Hepatocyte (in vitro differentiated cells): ENCODE results near the gene DAP3. TPM values are rescaled to one million over a fixed set of nuclear protein-coding genes. Genes with fewer than 3 reads are reported as not detected.

Experiments used
- DNase-seq: peaks from one replicate; pipeline ENCODE4 v3.0.0-alpha.2; 2016; ENCODE audit warnings: low spot score
- H2AFZ ChIP-seq: fragments of 200-600 bp; sonication (generic); 2 replicates; pipeline ENCODE4 v1.6.0; 2016; ENCODE audit warnings: antibody characterized with exemption, mild to moderate bottlenecking
- H3K27ac ChIP-seq: fragments of 200-600 bp; sonication (generic); 2 replicates; pipeline ENCODE4 v1.5.1; 2016; ENCODE audit warnings: mild to moderate bottlenecking
- H3K27me3 ChIP-seq: fragments of 200-600 bp; sonication (generic); 2 replicates; pipeline ENCODE4 v1.6.1; 2016
- H3K36me3 ChIP-seq: fragments of 200-600 bp; sonication (generic); replicated peaks from 2 replicates; pipeline ENCODE4 v1.5.1; 2016; ENCODE audit warnings: low read depth; ENCODE audit not compliant: insufficient read depth
- H3K4me1 ChIP-seq: fragments of 200-600 bp; sonication (generic); 2 replicates; pipeline ENCODE4 v1.5.1; 2016; ENCODE audit warnings: mild to moderate bottlenecking, moderate library complexity; ENCODE audit not compliant: insufficient read depth
- H3K4me2 ChIP-seq: fragments of 200-600 bp; sonication (generic); 2 replicates; pipeline ENCODE4 v1.6.0; 2016
- H3K4me3 ChIP-seq: fragments of 200-600 bp; sonication (generic); 2 replicates; pipeline ENCODE4 v1.5.1; 2016; ENCODE audit warnings: mild to moderate bottlenecking
- H3K79me2 ChIP-seq: fragments of 200-600 bp; sonication (generic); 2 replicates; pipeline ENCODE4 v1.6.0; 2017; ENCODE audit warnings: mild to moderate bottlenecking
- H3K9me2 ChIP-seq: fragments of 200-600 bp; sonication (generic); replicated peaks from 2 replicates; pipeline ENCODE4 v1.6.0; 2017; ENCODE audit warnings: mild to moderate bottlenecking; ENCODE audit not compliant: insufficient read depth
- H3K9me3 ChIP-seq: fragments of 200-600 bp; sonication (generic); 2 replicates; pipeline ENCODE4 v1.5.1; 2016; ENCODE audit warnings: low read depth, mild to moderate bottlenecking
- H4K20me1 ChIP-seq: fragments of 200-600 bp; sonication (generic); 2 replicates; pipeline ENCODE4 v1.6.0; 2016; ENCODE audit warnings: mild to moderate bottlenecking; ENCODE audit not compliant: insufficient read depth, poor library complexity, severe bottlenecking
- EZH2 ChIP-seq: fragments of 200-600 bp; sonication (generic); IDR thresholded peaks from 2 replicates; pipeline ENCODE4 v1.6.1; 2016; ENCODE audit warnings: antibody characterized with exemption, mild to moderate bottlenecking, borderline replicate concordance
- EZH2phosphoT487 ChIP-seq: fragments of 200-600 bp; sonication (generic); IDR thresholded peaks from one replicate; pipeline ENCODE4 v1.6.1; 2018; ENCODE audit warnings: antibody characterized with exemption, mild to moderate bottlenecking, low read depth, moderate library complexity; ENCODE audit not compliant: unreplicated experiment, severe bottlenecking
- WGBS: methylation state at CpG from one replicate; pipeline ENCODE4 v1.1.6; 2016; ENCODE audit warnings: low lambda C conversion rate; ENCODE audit errors: missing lambda C conversion rate; 5-methylcytosine and 5-hydroxymethylcytosine counted together
- polyA plus RNA-seq: library from polyadenylated mRNA; unstranded; fragments of >200 nt; fragmentation: Nextera tagmentation; extraction: Ambion mirVana; gene quantifications from 2 replicates; pipeline ENCODE4 v1.2.1, GENCODE V29; 2016
- total RNA-seq: library from RNA; depleted of rRNA; stranded (reverse); fragments of >200 nt; gene quantifications from 2 replicates; pipeline ENCODE4 v1.2.3, GENCODE V29; 2014
- TF ChIP-seq, protein P1 (sequence below): fragments of 200-600 bp; sonication (generic); IDR thresholded peaks from 2 replicates; pipeline ENCODE4 v1.5.1; 2016; ENCODE audit warnings: antibody characterized with exemption, mild to moderate bottlenecking; ENCODE audit not compliant: poor library complexity

DAP3 gene
- total and polyA plus RNA-seq, 2 experiments from 2014 or later = 61.5 to 115 TPM

GRCh38 chr1:155719703-155720102, 30.8 kb downstream of the DAP3 start:
- no peak for DNase-seq
- no peak overlapping the region for H3K27ac ChIP-seq
- H3K27me3 ChIP-seq = no peaks in the 10 kb centered on the region
- 95% methylated on average over 4 of the region's 4 CpGs for WGBS
- H3K4me1 ChIP-seq = no peaks in the 10 kb centered on the region
- no peaks in the 10 kb centered on the region for H3K79me2 ChIP-seq
- no peak overlapping the region for H3K4me2 ChIP-seq
- TF ChIP-seq, protein P1, sequence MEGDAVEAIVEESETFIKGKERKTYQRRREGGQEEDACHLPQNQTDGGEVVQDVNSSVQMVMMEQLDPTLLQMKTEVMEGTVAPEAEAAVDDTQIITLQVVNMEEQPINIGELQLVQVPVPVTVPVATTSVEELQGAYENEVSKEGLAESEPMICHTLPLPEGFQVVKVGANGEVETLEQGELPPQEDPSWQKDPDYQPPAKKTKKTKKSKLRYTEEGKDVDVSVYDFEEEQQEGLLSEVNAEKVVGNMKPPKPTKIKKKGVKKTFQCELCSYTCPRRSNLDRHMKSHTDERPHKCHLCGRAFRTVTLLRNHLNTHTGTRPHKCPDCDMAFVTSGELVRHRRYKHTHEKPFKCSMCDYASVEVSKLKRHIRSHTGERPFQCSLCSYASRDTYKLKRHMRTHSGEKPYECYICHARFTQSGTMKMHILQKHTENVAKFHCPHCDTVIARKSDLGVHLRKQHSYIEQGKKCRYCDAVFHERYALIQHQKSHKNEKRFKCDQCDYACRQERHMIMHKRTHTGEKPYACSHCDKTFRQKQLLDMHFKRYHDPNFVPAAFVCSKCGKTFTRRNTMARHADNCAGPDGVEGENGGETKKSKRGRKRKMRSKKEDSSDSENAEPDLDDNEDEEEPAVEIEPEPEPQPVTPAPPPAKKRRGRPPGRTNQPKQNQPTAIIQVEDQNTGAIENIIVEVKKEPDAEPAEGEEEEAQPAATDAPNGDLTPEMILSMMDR = no peak
- no peak for TF ChIP-seq EZH2
- no peak for TF ChIP-seq EZH2phosphoT487
- H3K9me2 ChIP-seq = no peaks in the 10 kb centered on the region
- H4K20me1 ChIP-seq = no peaks in the 10 kb centered on the region
- no peak overlapping the region for H3K4me3 ChIP-seq
- H3K9me3 ChIP-seq = no peaks in the 10 kb centered on the region
- H2AFZ ChIP-seq = no peak overlapping the region
- no peaks in the 10 kb centered on the region for H3K36me3 ChIP-seq

- Histone ChIP-seq H3K4me1 (no peaks in the 10 kb centered on the region), H3K79me2 (no peaks in the 10 kb centered on the region), H3K27ac (no peak overlapping the region), H4K20me1 (no peaks in the 10 kb centered on the region), H3K4me2 (no peak overlapping the region), H3K9me3 (no peaks in the 10 kb centered on the region), H3K27me3 (no peaks in the 10 kb centered on the region), H3K4me3 (no peak overlapping the region), H3K9me2 (no peaks in the 10 kb centered on the region), H2AFZ (no peak overlapping the region), H3K36me3 (no peaks in the 10 kb centered on the region)
- 97% methylated on average over 3 of the region's 3 CpGs for WGBS
- no peak for DNase-seq
- no peak for TF ChIP-seq EZH2
- no peak for TF ChIP-seq EZH2phosphoT487
- TF ChIP-seq, protein P1 = no peak
Observed at GRCh38 chr1:155725142-155725541, 36.3 kb downstream of the DAP3 start.

- H3K4me1 ChIP-seq = no peaks in the 10 kb centered on the region
- peak; percentile 84 for DNase-seq
- H2AFZ ChIP-seq = no peak overlapping the region
- no peak overlapping the region for H3K27ac ChIP-seq
- no peaks in the 10 kb centered on the region for H3K9me3 ChIP-seq
- no peak overlapping the region for H3K4me3 ChIP-seq
- no peaks in the 10 kb centered on the region for H3K27me3 ChIP-seq
- H3K9me2 ChIP-seq = no peaks in the 10 kb centered on the region
- no peaks in the 10 kb centered on the region for H3K79me2 ChIP-seq
- H3K36me3 ChIP-seq = no peaks in the 10 kb centered on the region
- 68% methylated on average over 12 of the region's 12 CpGs for WGBS
- H4K20me1 ChIP-seq = no peaks in the 10 kb centered on the region
- no peak for TF ChIP-seq EZH2
- TF ChIP-seq, protein P1 = peak; percentile 56
- no peak overlapping the region for H3K4me2 ChIP-seq
Observed at GRCh38 chr1:155729031-155729898, 40.4 kb downstream of the DAP3 start.
